Measurements from ENCODE around the gene RIMS1. TPM values are rescaled to one million over a fixed set of nuclear protein-coding genes. Genes with fewer than 3 reads are reported as not detected.
A peak's percentile ranks its signal among the peaks of the same experiment; 100 is the strongest.

RIMS1 gene
- polyA plus RNA-seq, 1 experiment = 0.91 TPM

DNA sequence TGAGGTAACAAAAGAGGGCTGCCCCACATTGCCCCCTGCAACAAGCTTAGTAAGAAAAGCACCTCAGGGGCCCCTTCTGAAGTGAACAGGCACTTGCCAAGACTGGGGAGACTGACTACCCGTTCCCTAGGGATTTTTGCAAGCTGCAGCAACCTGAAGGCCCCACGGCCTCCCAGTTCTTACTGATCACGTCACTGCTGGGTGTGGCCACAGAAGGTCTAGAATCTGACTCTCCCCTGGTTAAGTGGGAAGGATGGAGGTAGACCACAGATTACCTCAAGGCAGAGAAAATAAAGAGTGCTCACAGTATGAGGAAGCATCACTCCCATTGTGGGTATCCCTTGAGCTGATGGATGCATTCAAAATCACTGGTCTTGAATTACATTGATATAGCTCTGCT is 534.1 kb downstream of the RIMS1 start:
- TF ChIP-seq, protein P1, sequence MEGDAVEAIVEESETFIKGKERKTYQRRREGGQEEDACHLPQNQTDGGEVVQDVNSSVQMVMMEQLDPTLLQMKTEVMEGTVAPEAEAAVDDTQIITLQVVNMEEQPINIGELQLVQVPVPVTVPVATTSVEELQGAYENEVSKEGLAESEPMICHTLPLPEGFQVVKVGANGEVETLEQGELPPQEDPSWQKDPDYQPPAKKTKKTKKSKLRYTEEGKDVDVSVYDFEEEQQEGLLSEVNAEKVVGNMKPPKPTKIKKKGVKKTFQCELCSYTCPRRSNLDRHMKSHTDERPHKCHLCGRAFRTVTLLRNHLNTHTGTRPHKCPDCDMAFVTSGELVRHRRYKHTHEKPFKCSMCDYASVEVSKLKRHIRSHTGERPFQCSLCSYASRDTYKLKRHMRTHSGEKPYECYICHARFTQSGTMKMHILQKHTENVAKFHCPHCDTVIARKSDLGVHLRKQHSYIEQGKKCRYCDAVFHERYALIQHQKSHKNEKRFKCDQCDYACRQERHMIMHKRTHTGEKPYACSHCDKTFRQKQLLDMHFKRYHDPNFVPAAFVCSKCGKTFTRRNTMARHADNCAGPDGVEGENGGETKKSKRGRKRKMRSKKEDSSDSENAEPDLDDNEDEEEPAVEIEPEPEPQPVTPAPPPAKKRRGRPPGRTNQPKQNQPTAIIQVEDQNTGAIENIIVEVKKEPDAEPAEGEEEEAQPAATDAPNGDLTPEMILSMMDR (IDR thresholded peaks at IDR 0.05; ENCODE audit: low read depth, low read length) = no peak
- H3K4me3 ChIP-seq (ENCODE audit: low read depth, low read length) = no peak overlapping the region
- no peaks in the 10 kb centered on the region for H3K27me3 ChIP-seq (ENCODE audit: control insufficient read depth, insufficient read depth, low read length)
- DNase-seq (ENCODE audit: low read depth, low spot score) = no peak
- no peak overlapping the region for H3K27ac ChIP-seq (ENCODE audit: low read depth, low read length)
- no peaks in the 10 kb centered on the region for H3K9me3 ChIP-seq (ENCODE audit: control insufficient read depth, insufficient read depth, low read length)
- ChIA-PET POLR2A (no interaction called here), CTCF (interaction anchor here (2.2 to 6.3 kb wide), 3 partner anchors 8 to 200 kb away, joined by 5 to 39 read pairs (median 13); no protein-coding TSS in a partner anchor)

DNA sequence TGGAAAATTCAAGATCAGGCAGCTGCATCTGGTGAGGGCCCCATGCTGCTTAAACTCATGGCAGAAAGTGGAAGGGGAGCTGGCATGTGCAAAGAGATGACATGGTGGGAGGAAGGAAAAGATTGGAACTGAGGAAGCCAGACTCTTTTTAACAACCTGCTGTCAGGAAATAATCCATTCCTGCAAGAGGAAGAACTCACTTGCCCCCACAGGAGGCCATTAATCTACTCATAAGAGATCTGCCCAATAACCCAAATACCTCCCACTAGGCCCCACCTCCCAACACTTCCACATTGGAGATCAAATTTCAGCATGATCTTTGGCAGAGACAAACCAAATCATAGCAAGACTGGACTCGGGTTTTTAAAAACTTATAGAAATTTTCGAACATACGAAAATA is 535.0 kb downstream of the RIMS1 start:
- POLR2A ChIA-PET = no interaction called here
- CTCF ChIA-PET = interaction anchor here (2.3 to 6.3 kb wide), 3 partner anchors 9 to 199 kb away, joined by 5 to 39 read pairs (median 17); no protein-coding TSS in a partner anchor

DNA sequence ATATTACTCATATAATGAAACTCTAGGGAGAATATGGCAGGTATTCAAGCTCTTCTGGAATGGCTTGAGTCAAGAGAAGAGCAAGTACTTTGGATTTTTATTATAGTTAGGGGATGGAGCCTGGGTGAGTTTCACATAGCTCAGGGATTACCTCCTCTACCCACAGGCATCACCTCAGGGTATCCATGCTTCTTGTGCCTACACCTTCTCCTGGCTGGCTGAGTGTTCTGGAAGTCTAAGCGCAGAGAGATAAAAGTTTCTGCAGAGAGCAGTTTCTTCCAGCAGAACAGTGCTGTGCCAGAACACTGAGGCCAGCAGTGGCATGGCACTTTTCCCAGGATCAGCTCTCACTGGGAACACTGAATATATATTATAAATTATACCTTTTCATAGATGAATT is 535.8 kb downstream of the RIMS1 start:
- TF ChIP-seq, protein P1 (IDR thresholded peaks at IDR 0.05; ENCODE audit: low read depth, low read length) = no peak
- POLR2A ChIA-PET = no interaction called here
- CTCF ChIA-PET = interaction anchor here (1.8 to 6.3 kb wide), 4 partner anchors 10 to 198 kb away, joined by 5 to 39 read pairs (median 11); no protein-coding TSS in a partner anchor
- no peak overlapping the region for H3K4me3 ChIP-seq (ENCODE audit: low read depth, low read length)
- no peaks in the 10 kb centered on the region for H3K9me3 ChIP-seq (ENCODE audit: control insufficient read depth, insufficient read depth, low read length)
- H3K27ac ChIP-seq (ENCODE audit: low read depth, low read length) = no peak overlapping the region
- H3K27me3 ChIP-seq (ENCODE audit: control insufficient read depth, insufficient read depth, low read length) = no peaks in the 10 kb centered on the region
- no peak for DNase-seq (ENCODE audit: low read depth, low spot score)

More for the DNA sequence above, 535.0 kb downstream of the RIMS1 start:
- DNase-seq (ENCODE audit: low read depth, low spot score) = no peak
- no peak overlapping the region for H3K27ac ChIP-seq (ENCODE audit: low read depth, low read length)
- no peaks in the 10 kb centered on the region for H3K9me3 ChIP-seq (ENCODE audit: control insufficient read depth, insufficient read depth, low read length)
- no peaks in the 10 kb centered on the region for H3K27me3 ChIP-seq (ENCODE audit: control insufficient read depth, insufficient read depth, low read length)
- no peak overlapping the region for H3K4me3 ChIP-seq (ENCODE audit: low read depth, low read length)
- TF ChIP-seq, protein P1 (IDR thresholded peaks at IDR 0.05; ENCODE audit: low read depth, low read length) = no peak

DNA sequence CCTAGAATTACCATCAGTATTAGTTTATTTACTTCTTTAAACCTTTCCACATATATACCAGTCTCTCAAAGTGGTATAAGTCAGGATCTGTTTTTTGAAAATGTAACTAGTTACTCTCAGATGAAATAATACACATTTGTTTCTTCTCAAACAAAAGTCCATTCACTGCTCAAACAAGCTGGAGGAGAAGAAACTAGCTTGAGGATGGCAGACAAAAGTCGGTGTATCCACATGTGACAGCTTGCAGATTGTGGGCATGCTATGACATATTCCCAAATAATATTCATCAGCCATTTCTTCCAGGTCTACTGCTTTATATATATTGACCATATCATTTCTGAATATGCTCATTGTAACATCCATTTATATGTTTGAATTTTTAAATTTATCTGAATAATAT is 538.1 kb downstream of the RIMS1 start:
- no peaks in the 10 kb centered on the region for H3K9me3 ChIP-seq (ENCODE audit: control insufficient read depth, insufficient read depth, low read length)
- ChIA-PET CTCF (interaction anchor here (0.9 to 6.3 kb wide), 4 partner anchors 12 to 706 kb away, joined by 3 to 39 read pairs (median 4); no protein-coding TSS in a partner anchor), POLR2A (no interaction called here)
- no peaks in the 10 kb centered on the region for H3K27me3 ChIP-seq (ENCODE audit: control insufficient read depth, insufficient read depth, low read length)
- no peak for DNase-seq (ENCODE audit: low read depth, low spot score)
- TF ChIP-seq, protein P1 (IDR thresholded peaks at IDR 0.05; ENCODE audit: low read depth, low read length) = no peak
- no peak overlapping the region for H3K4me3 ChIP-seq (ENCODE audit: low read depth, low read length)
- H3K27ac ChIP-seq (ENCODE audit: low read depth, low read length) = no peak overlapping the region

DNA sequence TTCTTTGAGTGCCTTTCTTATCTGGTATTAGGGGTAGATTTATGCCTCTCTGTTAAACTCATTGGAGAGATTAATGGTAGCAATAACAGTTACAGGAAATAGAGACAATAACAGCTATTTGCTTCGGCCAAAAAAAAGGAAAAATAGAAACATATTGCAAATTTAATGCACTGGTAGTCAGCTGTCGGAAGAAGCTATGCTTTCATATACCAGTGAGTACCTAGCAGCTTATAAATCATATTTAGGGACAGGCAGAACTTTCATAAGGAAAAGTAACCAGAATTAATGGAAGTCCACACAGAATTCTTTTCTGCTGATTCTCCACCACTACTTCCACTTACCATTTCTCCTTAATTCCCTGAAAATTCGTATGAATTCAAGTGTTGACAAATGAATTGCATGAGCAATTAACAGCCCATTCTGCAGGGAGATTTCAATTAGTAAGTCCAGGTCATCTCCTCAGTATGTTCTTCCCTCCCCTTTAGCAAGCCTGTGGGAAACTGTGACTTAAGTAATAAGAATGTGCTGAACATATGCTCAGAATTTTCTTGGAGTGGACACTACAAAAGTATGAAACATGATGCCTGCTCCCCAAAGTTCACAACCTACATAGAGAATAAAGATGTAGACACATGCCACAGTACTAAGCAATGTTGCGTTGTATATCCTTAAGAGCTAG is 538.8 kb downstream of the RIMS1 start:
- TF ChIP-seq, protein P1 (IDR thresholded peaks at IDR 0.05; ENCODE audit: low read depth, low read length) = no peak
- DNase-seq (ENCODE audit: low read depth, low spot score) = peak; percentile 74
- ChIA-PET POLR2A (no interaction called here), CTCF (interaction anchor here (0.9 to 6.3 kb wide), 3 partner anchors 13 to 705 kb away, joined by 3 to 39 read pairs (median 4); no protein-coding TSS in a partner anchor)
- Histone ChIP-seq H3K27me3 (ENCODE audit: control insufficient read depth, insufficient read depth, low read length) (no peaks in the 10 kb centered on the region), H3K27ac (ENCODE audit: low read depth, low read length) (no peak overlapping the region), H3K4me3 (ENCODE audit: low read depth, low read length) (no peak overlapping the region), H3K9me3 (ENCODE audit: control insufficient read depth, insufficient read depth, low read length) (no peaks in the 10 kb centered on the region)
